ENCODE data around the gene JADE3. TPM values are rescaled to one million over a fixed set of nuclear protein-coding genes. Genes with fewer than 3 reads are reported as not detected.

JADE3 gene
- total RNA-seq, 6 donors from 2014 or later = 4.2 to 10.7 (median 7.8) TPM

- 15% methylated on average over 11 of the region's 14 CpGs; no CpG with 5 or more reads in 1 of the 2 donors for WGBS, 2 donors
- H3K36me3 ChIP-seq = no peaks in the 10 kb centered on the region
- H3K4me1 ChIP-seq = peaks cover 0 to 3% (median 0%) of the 10 kb centered on the region in 4 donors
- no peaks in the 10 kb centered on the region for H3K9me3 ChIP-seq
- peak overlapping the region in 1 of 4 donors; percentile 32 for H3K27ac ChIP-seq
- H3K4me3 ChIP-seq = peak overlapping the region in 3 of 4 donors; percentile 38 to 51 (median 49)
- ATAC-seq (ENCODE audit: low FRiP score in 2 of 2) (peak; percentile 91 to 92), DNase-seq (peak; percentile 74 to 81)
- H3K27me3 ChIP-seq = no peaks in the 10 kb centered on the region
- TF ChIP-seq POLR2A (IDR thresholded peaks at IDR 0.05) = no peak
- peak; percentile 27 to 87 (median 57) for TF ChIP-seq CTCF (IDR thresholded peaks at IDR 0.05)
These were observed 8.6 kb upstream of the JADE3 start for GRCh38 chrX:46903458-46904242.

- no peaks in the 10 kb centered on the region for H3K27me3 ChIP-seq
- no peak for ATAC-seq (ENCODE audit: low FRiP score in 2 of 2)
- 51% methylated on average over 2 of the region's 2 CpGs for WGBS, 2 donors
These were observed 7.6 kb upstream of the JADE3 start for GRCh38 chrX:46904626-46905025.

GRCh38 chrX:46910415-46910814 is 1.8 kb upstream of the JADE3 start:
- DNase-seq (no peak), ATAC-seq (ENCODE audit: low FRiP score in 2 of 2) (no peak)
- no peak overlapping the region for H3K27ac ChIP-seq
- no peak for TF ChIP-seq POLR2AphosphoS5 (IDR thresholded peaks at IDR 0.05)
- TF ChIP-seq EP300 (IDR thresholded peaks at IDR 0.05) = no peak
- TF ChIP-seq POLR2A (IDR thresholded peaks at IDR 0.05) = no peak
- TF ChIP-seq CTCF (IDR thresholded peaks at IDR 0.05) = no peak
- H3K27me3 ChIP-seq = no peaks in the 10 kb centered on the region
- 90 to 97% methylated on average over 3 of the region's 3 CpGs for WGBS, 2 donors
- peaks cover 0 to 3% (median 0%) of the 10 kb centered on the region in 4 donors for H3K4me1 ChIP-seq
- peaks cover 0 to 6% (median 0%) of the 10 kb centered on the region in 4 donors for H3K9me3 ChIP-seq
- H3K36me3 ChIP-seq = no peaks in the 10 kb centered on the region
- H3K4me3 ChIP-seq = no peak overlapping the region

More at GRCh38 chrX:46904626-46905025, 7.6 kb upstream of the JADE3 start:
- TF ChIP-seq CTCF (IDR thresholded peaks at IDR 0.05) (no peak), EP300 (IDR thresholded peaks at IDR 0.05) (no peak), POLR2AphosphoS5 (IDR thresholded peaks at IDR 0.05) (no peak), POLR2A (IDR thresholded peaks at IDR 0.05) (no peak)
- Histone ChIP-seq H3K27ac (no peak overlapping the region), H3K4me1 (peaks cover 0 to 3% (median 0%) of the 10 kb centered on the region in 4 donors), H3K36me3 (no peaks in the 10 kb centered on the region), H3K4me3 (no peak overlapping the region), H3K9me3 (no peaks in the 10 kb centered on the region)
- DNase-seq = no peak

GRCh38 chrX:46912603-46913491 is 626 bp downstream of the JADE3 start:
- WGBS, 2 donors = 0 to 35% methylated on average over 10 to 71 of the region's 109 CpGs

More at GRCh38 chrX:46912603-46913491, 626 bp downstream of the JADE3 start:
- Histone ChIP-seq H3K4me3 (peak overlapping the region; percentile 36 to 79 (median 74)), H3K36me3 (no peaks in the 10 kb centered on the region), H3K9me3 (peaks cover 0 to 6% (median 0%) of the 10 kb centered on the region in 4 donors), H3K27me3 (no peaks in the 10 kb centered on the region), H3K27ac (peak overlapping the region; percentile 65 to 88 (median 71)), H3K4me1 (no peaks in the 10 kb centered on the region)
- TF ChIP-seq CTCF (IDR thresholded peaks at IDR 0.05) (peak; percentile 39 to 75 (median 64)), POLR2A (IDR thresholded peaks at IDR 0.05) (no peak), POLR2AphosphoS5 (IDR thresholded peaks at IDR 0.05) (no peak), EP300 (IDR thresholded peaks at IDR 0.05) (no peak)
- peak; percentile 25 to 83 for DNase-seq
- ATAC-seq (ENCODE audit: low FRiP score in 2 of 2) = peak; percentile 67 to 76
